NCI-H748 treated with DMSO at 0.1 percent for 48 hours (cell line): ENCODE measurements around the gene AK9.
"Not testable (repeated sequence)": the region's sequence is repeated elsewhere in the genome, so short reads cannot be mapped to it uniquely, and the experiment has no call there.

Experiments
- DNase-seq: peaks from one replicate; lab custom pipeline; 2025; lab: John Stamatoyannopoulos, UW

The AK9 gene

GRCh38 chr6:109623288-109623687 is 67.7 kb downstream of the AK9 start:
- DNase-seq, result no peak

- no peak for DNase-seq
Measured at GRCh38 chr6:109612268-109612667, 78.7 kb downstream of the AK9 start.

DNA sequence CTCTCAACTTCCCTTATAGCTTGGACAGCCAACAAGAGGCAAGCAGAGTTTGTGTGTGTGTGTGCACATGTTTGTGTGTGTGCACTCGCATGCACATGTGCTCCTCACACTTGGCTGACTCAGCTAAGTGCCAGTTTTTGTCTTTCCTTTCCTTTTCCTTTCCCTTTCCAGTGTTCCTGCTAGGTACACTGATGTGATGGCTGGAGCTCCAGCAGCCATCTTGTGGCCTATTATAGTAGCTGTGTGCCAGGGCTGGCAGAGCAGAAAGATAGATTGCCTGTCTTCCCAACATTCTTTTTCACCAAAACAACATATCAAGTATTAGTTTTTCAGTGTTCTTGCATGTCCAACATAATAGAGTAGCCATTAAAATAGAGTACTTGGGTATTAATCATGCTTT is 79.5 kb downstream of the AK9 start:
- DNase-seq, result no peak

DNA sequence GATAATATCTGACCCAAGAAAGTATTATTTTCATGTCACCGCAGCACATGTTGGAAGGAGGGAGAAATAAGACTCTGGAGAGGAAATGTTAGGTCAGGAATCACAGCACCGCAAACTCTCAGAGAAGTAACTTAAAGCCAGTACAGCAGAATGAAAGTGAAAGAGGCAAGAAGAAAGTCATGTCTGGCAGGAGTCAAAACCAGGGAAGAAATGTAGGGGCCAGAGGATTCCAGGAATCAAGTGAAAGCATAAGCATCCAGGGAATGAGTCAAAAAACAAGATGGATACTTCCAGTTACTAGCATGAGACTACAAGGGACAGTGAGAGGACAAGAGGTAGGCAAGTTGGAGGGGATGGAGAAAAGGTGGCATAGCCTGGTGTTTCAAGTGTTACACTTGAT is 80.4 kb downstream of the AK9 start:
- DNase-seq, result no peak

DNA sequence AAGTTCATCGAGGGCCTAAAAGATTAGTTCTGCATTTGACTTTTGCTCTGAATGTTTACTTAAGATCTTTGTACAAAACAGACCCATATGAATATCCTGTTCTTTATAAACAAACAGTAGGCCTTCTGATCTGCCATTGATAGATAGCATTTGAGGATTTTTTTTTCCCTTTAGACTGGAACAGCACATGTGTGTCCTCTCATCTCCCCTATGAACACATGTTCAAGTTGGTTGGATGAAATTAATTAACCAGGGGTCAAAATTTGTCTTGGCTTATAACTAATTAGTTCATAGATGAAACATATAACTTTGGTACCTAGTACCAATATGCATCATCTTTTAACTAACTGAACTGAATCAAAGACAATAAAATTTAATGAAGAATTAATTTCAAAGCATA is 81.3 kb downstream of the AK9 start:
- DNase-seq, result no peak

GRCh38 chr6:109606359-109606758 is 84.6 kb downstream of the AK9 start:
- no peak for DNase-seq

- DNase-seq, result peak; percentile 37
Measured at GRCh38 chr6:109595998-109596397, 95.0 kb downstream of the AK9 start.

GRCh38 chr6:109580519-109580918 is 110.5 kb downstream of the AK9 start:
- DNase-seq, result no peak

- no peak for DNase-seq
Measured at GRCh38 chr6:109579361-109579760, 111.6 kb downstream of the AK9 start.

DNA sequence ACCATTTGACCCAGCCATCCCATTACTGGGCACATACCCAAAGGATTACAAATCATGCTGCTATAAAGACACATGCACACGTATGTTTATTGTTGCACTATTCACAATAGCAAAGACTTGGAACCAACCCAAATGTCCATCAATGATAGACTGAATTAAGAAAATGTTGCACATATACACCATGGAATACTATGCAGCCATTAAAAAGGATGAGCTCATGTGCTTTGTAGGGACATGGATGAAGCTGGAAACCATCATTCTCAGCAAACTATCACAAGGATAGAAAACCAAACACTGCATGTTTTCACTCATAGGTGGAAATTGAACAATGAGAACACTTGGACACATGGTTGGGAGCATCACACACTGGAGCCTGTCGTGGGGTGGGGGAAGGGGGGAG is 121.1 kb downstream of the AK9 start:
- not testable (repeated sequence) for DNase-seq

- no peak for DNase-seq
Measured at GRCh38 chr6:109561844-109562243, 129.2 kb downstream of the AK9 start.

DNA sequence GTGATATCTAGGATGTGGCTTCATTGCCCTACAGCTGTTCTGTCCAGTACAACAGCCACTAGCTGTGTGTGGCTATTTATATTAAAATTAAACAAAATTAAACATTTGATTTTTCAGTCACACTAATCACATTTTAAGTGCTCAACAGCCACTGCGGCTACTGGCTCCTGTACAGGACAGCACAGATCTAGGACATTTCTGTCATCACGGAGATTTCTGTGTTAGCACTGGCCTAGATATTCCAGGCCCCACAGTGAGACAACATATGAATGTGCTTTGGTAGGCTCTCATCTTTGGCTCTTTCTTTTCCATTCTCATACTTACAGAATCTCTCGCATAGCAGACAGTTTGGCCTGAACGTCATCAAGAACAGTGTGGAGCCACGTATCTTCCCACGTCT is 159.6 kb downstream of the AK9 start:
- no peak for DNase-seq

DNA sequence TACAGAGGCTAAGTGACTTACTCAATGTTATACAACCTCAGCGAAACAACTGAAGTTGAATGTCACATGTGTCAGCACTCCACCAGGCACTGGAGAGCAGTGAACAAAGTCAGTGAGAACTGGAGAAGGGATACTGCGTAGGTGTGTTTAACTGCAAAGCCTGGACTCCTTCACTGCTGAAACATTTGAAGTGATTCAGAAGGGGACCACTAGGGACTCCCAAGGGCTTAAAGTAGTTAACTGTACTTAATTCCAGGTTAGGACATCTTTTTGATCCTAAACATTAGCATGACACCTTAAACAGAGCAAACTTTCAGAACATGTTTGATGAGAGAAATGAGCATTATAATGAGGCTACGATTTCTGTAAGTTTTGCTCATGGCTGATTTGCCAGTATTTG is 163.0 kb downstream of the AK9 start:
- DNase-seq, result no peak

DNA sequence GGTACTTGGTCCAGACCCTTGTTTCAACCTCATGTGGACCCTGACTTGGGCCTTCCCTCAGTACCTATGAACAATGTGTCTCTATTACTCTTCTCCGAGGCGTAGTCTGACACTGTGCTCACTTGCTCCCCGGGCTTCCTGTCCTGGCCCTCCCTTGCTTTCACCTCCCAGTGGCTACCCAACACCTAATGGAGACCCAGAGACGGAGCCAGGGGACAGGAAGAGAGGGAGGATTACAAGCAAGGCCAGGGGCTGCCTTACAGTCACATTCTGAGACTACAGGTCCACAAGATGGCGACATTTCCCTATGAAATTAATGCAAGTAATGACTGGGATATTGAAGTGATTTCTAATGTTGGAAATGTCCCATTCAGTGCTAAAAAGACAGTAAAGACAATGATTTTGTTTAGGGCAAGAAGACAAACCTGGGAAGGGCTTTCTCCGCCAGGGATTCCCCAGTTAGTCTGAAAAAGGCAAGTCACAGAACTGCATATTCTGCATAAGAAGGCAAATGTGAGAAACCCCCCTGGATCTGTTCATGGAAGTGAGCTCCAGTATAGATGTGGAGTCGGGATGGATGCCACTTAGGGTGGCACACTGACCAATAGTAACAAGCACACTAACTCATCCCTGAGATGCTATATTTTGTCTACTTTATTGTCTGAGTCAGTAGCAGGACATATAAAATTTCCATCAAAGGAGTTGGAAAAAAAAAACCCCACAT is 163.9 kb downstream of the AK9 start:
- DNase-seq, result peak; percentile 66

DNA sequence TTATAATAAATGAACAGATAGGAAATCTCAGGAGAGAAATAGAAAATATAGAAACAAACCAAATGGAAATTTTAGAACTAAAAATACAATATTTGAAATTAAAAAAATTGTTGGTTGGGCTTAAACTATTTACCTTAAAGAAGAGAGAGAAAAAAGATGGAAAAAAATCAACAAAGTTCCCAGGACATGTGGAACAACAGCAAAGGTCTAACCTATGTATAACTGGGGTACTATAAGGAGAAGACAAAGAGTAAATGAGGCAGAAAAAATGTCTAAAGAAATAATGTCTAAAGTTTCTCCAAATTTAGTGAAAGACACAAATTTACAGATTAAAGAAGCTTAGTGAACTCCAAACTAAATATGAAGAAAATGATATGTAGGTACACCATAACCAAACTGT is 166.9 kb downstream of the AK9 start:
- no peak for DNase-seq

DNA sequence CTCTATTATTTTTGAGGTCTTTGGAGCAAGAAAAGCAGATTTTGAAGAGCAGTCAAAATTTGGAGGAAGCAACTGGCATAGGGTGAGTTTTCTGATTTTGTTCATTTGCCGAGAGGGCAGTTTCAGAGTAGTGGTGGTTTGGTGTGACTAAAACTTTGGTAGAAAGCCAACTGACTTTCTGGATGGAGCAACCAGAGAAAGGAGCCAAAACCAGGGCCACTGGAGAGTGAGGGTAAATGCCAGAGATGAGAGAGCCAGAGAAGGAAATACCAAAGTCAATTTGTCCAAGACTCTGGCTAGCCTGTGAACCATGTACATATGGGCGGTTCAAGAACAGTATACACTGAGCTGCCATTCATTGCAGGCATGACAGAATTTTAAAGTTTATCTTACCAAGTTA is 167.5 kb downstream of the AK9 start:
- DNase-seq, result no peak

- no peak for DNase-seq
Measured at GRCh38 chr6:109521080-109521479, 169.9 kb downstream of the AK9 start.

DNA sequence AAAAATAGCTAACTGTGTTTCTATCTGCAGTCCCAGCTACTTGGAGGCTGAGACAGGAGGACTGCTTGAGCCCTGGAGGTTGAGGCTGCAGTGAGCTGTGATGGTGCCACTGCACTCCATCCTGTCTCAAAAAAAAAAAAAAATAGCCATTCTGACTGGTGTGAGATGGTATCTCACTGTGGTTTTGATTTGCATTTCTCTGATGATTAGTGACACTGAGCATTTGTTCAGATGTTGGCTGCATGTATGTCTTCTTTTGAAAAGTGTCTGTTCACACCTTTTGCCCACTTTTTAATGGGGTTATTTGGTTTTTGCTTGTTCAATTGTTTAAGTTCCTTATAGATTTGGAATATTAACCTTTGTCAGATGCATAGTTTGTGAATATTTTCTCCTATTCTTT is 171.4 kb downstream of the AK9 start:
- DNase-seq, result not testable (repeated sequence)

DNA sequence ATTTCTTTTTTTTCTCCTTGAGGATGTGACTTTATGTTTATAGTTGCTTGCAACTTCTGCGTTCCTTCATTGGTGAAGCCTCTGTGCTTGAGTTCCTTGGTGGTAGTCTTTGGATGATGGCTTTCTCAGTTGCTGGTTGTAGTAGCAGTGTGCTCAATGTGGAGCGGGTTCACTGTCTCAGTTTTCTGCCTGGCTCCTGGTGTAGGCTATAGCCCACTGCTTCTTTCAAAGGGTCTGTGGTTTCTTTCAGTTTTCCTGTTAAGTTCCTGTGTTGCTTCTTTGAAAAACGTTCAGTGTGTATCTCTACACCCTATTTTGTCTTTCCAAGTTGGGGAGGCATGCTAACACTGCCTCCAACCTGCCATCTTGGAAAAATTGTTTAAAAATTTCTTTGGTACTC is 174.1 kb downstream of the AK9 start:
- no peak for DNase-seq

DNA sequence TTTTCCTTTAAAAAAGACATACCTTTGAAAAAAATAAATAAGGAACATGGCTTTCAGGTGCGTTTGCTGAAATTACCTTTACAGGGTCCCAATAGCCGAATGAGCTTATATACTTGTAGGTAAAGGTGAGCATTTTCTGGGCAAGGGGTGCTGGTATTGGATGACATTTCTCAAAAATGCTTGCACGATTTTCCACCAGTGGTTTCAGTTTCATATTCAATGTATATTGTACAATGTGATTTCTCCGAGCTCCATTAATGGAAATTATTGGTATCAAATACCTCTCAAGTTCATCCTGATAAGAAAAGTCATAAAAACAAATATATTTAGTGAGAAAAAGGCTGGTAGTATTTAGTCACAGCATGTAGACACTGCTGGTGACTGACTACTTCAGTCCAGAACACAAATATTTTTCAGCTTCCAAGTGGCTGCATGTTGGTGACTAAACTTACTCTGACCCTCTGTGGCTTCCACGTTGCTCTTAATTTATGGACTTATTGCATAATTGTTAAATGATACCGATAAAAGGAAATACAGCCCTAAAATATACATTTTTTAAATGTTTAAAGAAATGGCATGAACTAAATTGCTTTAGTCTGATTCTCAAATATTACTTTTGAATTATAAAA is 175.1 kb downstream of the AK9 start:
- no peak for DNase-seq

DNA sequence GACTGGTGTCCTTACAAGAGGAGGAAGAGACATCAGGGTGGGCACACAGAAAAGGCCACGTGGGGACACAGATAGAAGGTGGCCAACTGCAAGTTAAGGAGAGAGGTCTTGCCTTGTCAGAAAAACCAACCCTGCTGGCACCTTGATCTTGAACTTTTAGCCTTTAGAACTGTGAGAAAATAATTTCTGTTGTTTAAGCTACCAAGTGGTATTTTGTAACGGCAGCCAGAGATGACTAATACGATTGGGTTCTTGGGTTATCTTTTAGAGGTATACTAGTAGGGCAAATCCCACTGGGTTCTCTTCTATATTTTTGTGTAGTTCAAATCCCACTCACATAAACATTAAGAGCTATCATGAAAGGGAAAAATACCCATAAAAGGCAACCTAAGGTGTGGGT is 176.1 kb downstream of the AK9 start:
- no peak for DNase-seq

- no peak for DNase-seq
Measured at GRCh38 chr6:109513571-109514071, 177.4 kb downstream of the AK9 start.

- no peak for DNase-seq
Measured at GRCh38 chr6:109512271-109512817, 178.7 kb downstream of the AK9 start.

GRCh38 chr6:109511832-109512231 is 179.2 kb downstream of the AK9 start:
- no peak for DNase-seq
